AG10803 (cell line): ENCODE results near the gene GALNTL6.

Experiments used
- DNase-seq: peaks from one replicate; pipeline ENCODE4 v3.0.0; 2010; ENCODE audit warnings: low read depth
- H3K4me3 ChIP-seq: 2 replicates; pipeline ENCODE4 v1.5.1; 2011; ENCODE audit warnings: mild to moderate bottlenecking, low read length, control low read depth
- TF ChIP-seq, protein P1 (sequence below): conservative IDR thresholded peaks from 2 replicates; pipeline ENCODE4 v1.5.1; 2011; ENCODE audit warnings: mild to moderate bottlenecking, low read length, control low read depth, inconsistent platforms

Gene GALNTL6

DNA sequence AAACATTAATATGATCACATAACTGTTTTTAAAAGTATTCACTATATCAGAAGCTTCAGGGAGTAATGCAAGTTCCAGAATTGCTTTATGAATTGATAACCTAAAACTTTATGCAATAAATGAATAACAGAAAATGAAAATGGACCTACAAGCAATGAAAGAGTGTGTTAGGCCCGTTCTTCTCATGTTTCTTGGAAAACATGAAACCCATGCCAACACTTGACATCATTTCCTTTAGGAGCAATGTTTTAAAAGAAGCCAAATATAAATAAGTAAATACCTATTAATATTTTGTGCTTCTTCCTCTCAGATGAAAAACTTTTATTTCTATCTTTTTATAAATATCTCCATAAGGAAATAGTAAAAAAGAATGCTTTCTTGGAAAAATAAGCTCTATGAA is 1232.4 kb downstream of the GALNTL6 start:
- TF ChIP-seq, protein P1, sequence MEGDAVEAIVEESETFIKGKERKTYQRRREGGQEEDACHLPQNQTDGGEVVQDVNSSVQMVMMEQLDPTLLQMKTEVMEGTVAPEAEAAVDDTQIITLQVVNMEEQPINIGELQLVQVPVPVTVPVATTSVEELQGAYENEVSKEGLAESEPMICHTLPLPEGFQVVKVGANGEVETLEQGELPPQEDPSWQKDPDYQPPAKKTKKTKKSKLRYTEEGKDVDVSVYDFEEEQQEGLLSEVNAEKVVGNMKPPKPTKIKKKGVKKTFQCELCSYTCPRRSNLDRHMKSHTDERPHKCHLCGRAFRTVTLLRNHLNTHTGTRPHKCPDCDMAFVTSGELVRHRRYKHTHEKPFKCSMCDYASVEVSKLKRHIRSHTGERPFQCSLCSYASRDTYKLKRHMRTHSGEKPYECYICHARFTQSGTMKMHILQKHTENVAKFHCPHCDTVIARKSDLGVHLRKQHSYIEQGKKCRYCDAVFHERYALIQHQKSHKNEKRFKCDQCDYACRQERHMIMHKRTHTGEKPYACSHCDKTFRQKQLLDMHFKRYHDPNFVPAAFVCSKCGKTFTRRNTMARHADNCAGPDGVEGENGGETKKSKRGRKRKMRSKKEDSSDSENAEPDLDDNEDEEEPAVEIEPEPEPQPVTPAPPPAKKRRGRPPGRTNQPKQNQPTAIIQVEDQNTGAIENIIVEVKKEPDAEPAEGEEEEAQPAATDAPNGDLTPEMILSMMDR, result no peak
- no peak for DNase-seq
- H3K4me3 ChIP-seq, result no peak overlapping the region

GRCh38 chr4:173046144-173046543 is 1232.9 kb downstream of the GALNTL6 start:
- no peak for DNase-seq

DNA sequence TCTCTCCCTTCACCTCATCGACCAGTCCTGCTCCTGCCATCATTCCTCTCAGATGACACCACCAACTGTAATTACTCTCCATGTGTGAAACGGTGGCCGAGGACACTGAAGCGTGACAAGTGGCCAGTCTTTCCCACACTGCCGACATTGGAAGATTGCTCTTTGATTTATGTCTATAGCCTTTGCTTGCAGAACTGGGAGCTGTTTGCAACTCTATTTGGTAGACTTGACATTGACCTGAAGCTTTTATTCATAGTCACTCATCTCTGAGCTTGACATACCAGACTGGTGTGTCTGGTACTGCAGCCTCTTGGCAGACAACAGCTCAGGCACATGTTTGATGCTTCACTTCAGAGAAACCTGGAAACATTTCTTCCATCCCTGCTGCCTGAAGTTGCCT is 1233.6 kb downstream of the GALNTL6 start:
- no peak overlapping the region for H3K4me3 ChIP-seq
- TF ChIP-seq, protein P1, result no peak
- no peak for DNase-seq

More at GRCh38 chr4:173046144-173046543, 1232.9 kb downstream of the GALNTL6 start:
- no peak overlapping the region for H3K4me3 ChIP-seq
- TF ChIP-seq, protein P1, result no peak

DNA sequence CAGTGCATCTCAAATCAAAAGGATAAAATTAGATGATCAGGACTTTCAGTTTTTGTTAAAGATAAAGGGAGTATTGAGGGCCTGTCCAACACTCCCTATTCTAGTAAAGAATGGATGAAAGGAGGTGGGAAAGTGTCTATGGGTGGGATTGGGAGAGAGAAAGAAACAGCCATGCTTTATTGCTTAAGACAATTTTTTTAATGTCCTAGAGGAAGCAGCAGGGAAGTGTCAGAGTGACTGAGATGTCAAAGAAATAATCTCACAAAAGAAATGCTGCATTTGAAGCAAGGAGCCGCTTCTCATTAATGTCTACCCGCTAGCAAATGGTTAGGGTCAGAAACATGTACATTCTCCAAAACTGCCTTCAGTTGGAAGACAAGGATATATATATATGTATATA is 1238.0 kb downstream of the GALNTL6 start:
- TF ChIP-seq, protein P1, result no peak
- no peak for DNase-seq
- H3K4me3 ChIP-seq, result no peak overlapping the region

DNA sequence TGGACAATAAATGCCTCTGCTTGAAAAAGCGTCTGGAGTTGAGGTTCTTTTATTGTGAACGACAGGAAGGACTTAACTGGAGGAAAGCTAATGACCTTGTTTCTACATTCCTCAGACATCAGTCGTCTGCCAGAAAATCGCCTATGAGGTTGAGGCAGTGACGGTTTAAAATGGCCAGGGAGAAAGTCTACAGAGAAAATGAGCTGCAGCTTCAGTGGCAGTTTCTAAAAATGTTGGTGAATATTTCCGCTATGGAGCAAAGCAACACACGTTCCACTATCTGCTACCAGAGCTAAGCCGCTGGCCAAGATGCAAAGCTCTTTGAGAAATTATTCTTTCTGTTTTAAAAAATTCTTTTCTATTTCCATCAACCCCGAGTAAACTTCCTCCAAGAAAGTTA is 1238.5 kb downstream of the GALNTL6 start:
- TF ChIP-seq, protein P1, result no peak
- H3K4me3 ChIP-seq, result no peak overlapping the region
- no peak for DNase-seq

DNA sequence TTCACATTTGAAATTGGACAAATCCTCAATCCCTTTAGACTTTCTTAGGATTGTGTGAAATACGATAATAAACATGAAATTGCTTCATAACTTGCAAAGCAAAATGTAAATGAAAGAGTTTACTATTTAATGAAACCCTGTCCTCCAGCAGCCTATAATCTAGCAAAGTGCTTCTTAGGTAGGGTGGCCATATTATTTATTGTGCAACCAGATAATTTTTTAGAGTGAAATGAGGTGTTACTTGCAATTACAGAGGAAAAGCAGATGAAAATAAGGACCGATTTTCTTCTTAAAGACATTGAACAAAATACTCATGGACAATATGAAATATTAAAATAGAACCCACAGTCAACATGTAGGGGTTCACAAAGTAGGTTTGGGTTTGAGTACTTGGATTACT is 1239.2 kb downstream of the GALNTL6 start:
- TF ChIP-seq, protein P1, result no peak
- H3K4me3 ChIP-seq, result no peak overlapping the region
- no peak for DNase-seq

- no peak for DNase-seq
- no peak overlapping the region for H3K4me3 ChIP-seq
- TF ChIP-seq, protein P1, result no peak
Measured at GRCh38 chr4:173056271-173056670, 1243.1 kb downstream of the GALNTL6 start.
